H1 (cell line): Measurements from ENCODE around the gene NPAS4. TPM values are rescaled to one million over a fixed set of nuclear protein-coding genes. Genes with fewer than 3 reads are reported as not detected.

Source experiments
- CTCF ChIA-PET: fragments of 300-600 bp; sonication (Branson Sonifier 250); formaldehyde crosslinking; loops from one replicate; lab custom pipeline; 2021; ENCODE audit not compliant: partially characterized antibody; lab: Charles Lee
- POLR2A ChIA-PET: fragments of 300-600 bp; sonication (Branson Sonifier 250); formaldehyde crosslinking; loops from one replicate; lab custom pipeline; 2021; ENCODE audit warnings: inconsistent platforms; ENCODE audit not compliant: partially characterized antibody; lab: Charles Lee
- DNase-seq, 2 experiments: peaks; one replicate each; pipeline versions ENCODE4 v3.0.0 to v3.0.0-alpha.2; 2010 to 2022; ENCODE audit warnings: low spot score in 2 of 2, low read depth in 1 of 2, mixed read lengths in 1 of 2
- FAIRE-seq: peaks from 2 replicates; lab custom pipeline; 2011; peaks lifted over from hg19 to GRCh38; lab: Jason Lieb, UNC
- H2AFZ ChIP-seq: 2 replicates; pipeline ENCODE4 v1.8.1; 2012; ENCODE audit warnings: low read length, inconsistent platforms
- H2AK5ac ChIP-seq: 2 replicates; pipeline ENCODE4 v1.6.1; 2013; ENCODE audit warnings: low read depth, low read length
- H2BK120ac ChIP-seq: replicated peaks from 2 replicates; pipeline ENCODE3; 2013; ENCODE audit warnings: low read depth, low read length, inconsistent platforms
- H2BK12ac ChIP-seq: 2 replicates; pipeline ENCODE4 v1.6.1; 2013; ENCODE audit warnings: low read depth, low read length
- H2BK15ac ChIP-seq: 2 replicates; pipeline ENCODE4 v1.6.1; 2013; ENCODE audit warnings: low read length
- H2BK20ac ChIP-seq: 2 replicates; pipeline ENCODE4 v1.6.1; 2013; ENCODE audit warnings: low read length
- H2BK5ac ChIP-seq: 2 replicates; pipeline ENCODE4 v1.6.1; 2013; ENCODE audit warnings: low read depth, low read length
- H3K14ac ChIP-seq: 2 replicates; pipeline ENCODE4 v1.6.1; 2013; ENCODE audit warnings: inconsistent platforms; ENCODE audit not compliant: insufficient read length
- H3K18ac ChIP-seq: 2 replicates; pipeline ENCODE4 v1.6.1; 2013; ENCODE audit warnings: low read length; ENCODE audit errors: extremely low read depth
- H3K23ac ChIP-seq: 2 replicates; pipeline ENCODE4 v1.6.1; 2013; ENCODE audit warnings: inconsistent platforms; ENCODE audit not compliant: insufficient read length
- H3K23me2 ChIP-seq: 2 replicates; pipeline ENCODE4 v1.6.1; 2013; ENCODE audit warnings: low read depth, low read length
- H3K27ac ChIP-seq: 2 replicates; pipeline ENCODE4 v1.6.1; 2011; ENCODE audit warnings: low read depth, low read length, inconsistent platforms
- H3K27me3 ChIP-seq, 4 experiments: replicated peaks in 1 of 4; 1 replicate in 1 of 4; 2 replicates in 3 of 4; pipeline versions ENCODE4 v1.6.1 to v1.8.1; 2011 to 2013; ENCODE audit warnings: low read length in 3 of 4, mild to moderate bottlenecking in 3 of 4, inconsistent platforms in 2 of 4, mixed read lengths in 2 of 4, moderate library complexity in 1 of 4; ENCODE audit not compliant: control insufficient read depth in 3 of 4, insufficient read depth in 3 of 4; ENCODE audit errors: extremely low read depth in 1 of 4
- H3K36me3 ChIP-seq, 4 experiments: 2 replicates each; pipeline versions ENCODE4 v1.6.1 to v1.8.1; 2011 to 2013; ENCODE audit warnings: mild to moderate bottlenecking in 4 of 4, low read length in 3 of 4, moderate library complexity in 2 of 4, control low read depth in 1 of 4, inconsistent platforms in 1 of 4; ENCODE audit not compliant: insufficient read depth in 4 of 4, control insufficient read depth in 2 of 4
- H3K4ac ChIP-seq: replicated peaks from 2 replicates; pipeline ENCODE3; 2013; ENCODE audit warnings: low read length, low read depth, mixed read lengths, inconsistent platforms; ENCODE audit not compliant: insufficient read length
- H3K4me1 ChIP-seq, 4 experiments: replicated peaks in 1 of 4; 1 replicate in 1 of 4; 2 replicates in 3 of 4; pipeline versions ENCODE4 v1.6.1 to v1.8.1; 2011 to 2013; ENCODE audit warnings: low read length in 3 of 4, inconsistent platforms in 2 of 4, mixed read lengths in 1 of 4; ENCODE audit not compliant: insufficient read depth in 4 of 4, control insufficient read depth in 3 of 4
- H3K4me2 ChIP-seq, 2 experiments: 2 replicates each; pipeline versions ENCODE4 v1.6.1 to v1.8.1; 2011 to 2013; ENCODE audit warnings: low read depth in 2 of 2, low read length in 2 of 2, control low read depth in 1 of 2, inconsistent platforms in 1 of 2, mild to moderate bottlenecking in 1 of 2; ENCODE audit not compliant: insufficient read depth in 1 of 2
- H3K4me3 ChIP-seq, 4 experiments: fragments of 200-600, 300-600 bp in 1 of 4; sonication (generic), shearing (Covaris generic), sonication (Bioruptor Twin) in 1 of 4; 2 replicates each; pipeline versions ENCODE4 v1.5.1 to v1.8.1; 2011 to 2016; ENCODE audit warnings: low read length in 4 of 4, low read depth in 3 of 4, control low read depth in 2 of 4, inconsistent platforms in 2 of 4, mild to moderate bottlenecking in 2 of 4, mixed read lengths in 1 of 4, moderate library complexity in 1 of 4; ENCODE audit not compliant: insufficient read depth in 2 of 4; ENCODE audit errors: extremely low read depth in 1 of 4
- H3K56ac ChIP-seq: replicated peaks from 2 replicates; pipeline ENCODE3; 2013; ENCODE audit warnings: low read depth, mild to moderate bottlenecking, mixed read lengths, low read length, inconsistent platforms; ENCODE audit not compliant: insufficient read length
- H3K79me1 ChIP-seq: 2 replicates; pipeline ENCODE4 v1.6.1; 2013; ENCODE audit warnings: low read depth, low read length, control low read depth
- H3K79me2 ChIP-seq, 2 experiments: 2 replicates each; pipeline versions ENCODE4 v1.6.1 to v1.8.1; 2012 to 2013; ENCODE audit warnings: low read length in 2 of 2, mild to moderate bottlenecking in 2 of 2, inconsistent platforms in 1 of 2; ENCODE audit not compliant: insufficient read depth in 2 of 2, control insufficient read depth in 1 of 2
- H3K9ac ChIP-seq, 4 experiments: replicated peaks in 1 of 4; 1 replicate in 1 of 4; 2 replicates in 3 of 4; pipeline versions ENCODE4 v1.6.1 to v1.8.1; 2011 to 2013; ENCODE audit warnings: low read depth in 3 of 4, low read length in 3 of 4, control low read depth in 2 of 4, mild to moderate bottlenecking in 2 of 4, moderate library complexity in 2 of 4, inconsistent platforms in 1 of 4; ENCODE audit errors: extremely low read depth in 1 of 4
- H3K9me3 ChIP-seq, 2 experiments: 2 replicates each; pipeline versions ENCODE4 v1.6.1 to v1.8.1; 2012 to 2013; ENCODE audit warnings: mild to moderate bottlenecking in 2 of 2, moderate library complexity in 2 of 2, control low read depth in 1 of 2, inconsistent platforms in 1 of 2, low read depth in 1 of 2, low read length in 1 of 2, mixed read lengths in 1 of 2; ENCODE audit not compliant: insufficient read depth in 2 of 2
- H4K20me1 ChIP-seq, 2 experiments: replicated peaks in 1 of 2; 2 replicates each; pipeline versions ENCODE3 to v1.8.1; 2011 to 2013; ENCODE audit warnings: inconsistent platforms in 2 of 2, low read length in 2 of 2, mild to moderate bottlenecking in 1 of 2; ENCODE audit not compliant: insufficient read depth in 2 of 2, control insufficient read depth in 1 of 2
- H4K5ac ChIP-seq: 2 replicates; pipeline ENCODE4 v1.6.1; 2013; ENCODE audit warnings: low read length, low read depth, mixed read lengths, inconsistent platforms; ENCODE audit not compliant: insufficient read length
- H4K8ac ChIP-seq: 2 replicates; pipeline ENCODE4 v1.8.0; 2013; ENCODE audit warnings: mild to moderate bottlenecking, moderate library complexity, low read length, inconsistent platforms; ENCODE audit not compliant: insufficient read depth; ENCODE audit errors: extremely low read depth
- H4K91ac ChIP-seq: replicated peaks from 2 replicates; pipeline ENCODE3; 2013; ENCODE audit warnings: low read length, mixed read lengths, inconsistent platforms; ENCODE audit not compliant: insufficient read length
- NRF1 ChIP-seq: IDR thresholded peaks from 2 replicates; pipeline ENCODE4 v1.6.1; 2011; ENCODE audit warnings: mild to moderate bottlenecking, low read depth, low read length, improper control_type of control experiment
- SP1 ChIP-seq: IDR thresholded peaks from 2 replicates; pipeline ENCODE4 v1.6.1; 2011; ENCODE audit warnings: low read depth, low read length
- USF2 ChIP-seq: IDR thresholded peaks from 2 replicates; pipeline ENCODE4 v1.6.1; 2011; ENCODE audit warnings: low read length, improper control_type of control experiment
- WGBS, 2 experiments: shearing (Covaris generic) in 1 of 2; methylation state at CpG; one replicate each; pipeline versions ENCODE4 v1.1.6 to v1.1.7; 2013 to 2015; ENCODE audit warnings: low lambda C conversion rate in 2 of 2, mixed read lengths in 2 of 2, inconsistent platforms in 1 of 2, low coverage in 1 of 2, missing lambda C conversion rate in 1 of 2; ENCODE audit not compliant: insufficient replicate concordance in 2 of 2, insufficient coverage in 1 of 2, insufficient read length in 1 of 2; ENCODE audit errors: extremely low coverage in 1 of 2, missing lambda C conversion rate in 1 of 2; 5-methylcytosine and 5-hydroxymethylcytosine counted together
- polyA plus RNA-seq, 7 experiments: library from polyadenylated mRNA; depleted of rRNA in 3 of 7; stranded (reverse) in 5 of 7; unstranded in 2 of 7; fragments of >200 nt in 5 of 7; fragments of 200-250 nt in 2 of 7; gene quantifications; 1 replicate in 5 of 7; 2 replicates in 1 of 7; 4 replicates in 1 of 7; pipeline versions ENCODE4 v1.2.1 to v1.2.3, GENCODE V29; 2011 to 2013; ENCODE audit warnings: missing spikeins in 2 of 7, mixed read lengths in 2 of 7
- total RNA-seq: library from RNA; stranded (reverse); fragmentation: NEBNext Ultra II Directional; extraction: Animal tissue kit (Norgen Biotek cat#: 25700); gene quantifications from 2 replicates; pipeline ENCODE4 v1.2.1, GENCODE V29; 2021

NPAS4 gene
- total and polyA plus RNA-seq, 2 of the 8 experiments (the other 6 are each of a cell fraction or from before 2014, with no cell fraction given) = 0.73 to 0.99 TPM

- peak within 1 kb of the TSS; percentile 98 for H3K27ac ChIP-seq
- no peak within 1 kb of the TSS for H3K14ac ChIP-seq
- FAIRE-seq = peak; percentile 98
- peak within 1 kb of the TSS; percentile 53 for H3K18ac ChIP-seq
- H2BK5ac ChIP-seq = peak within 1 kb of the TSS; percentile 95
- peak within 1 kb of the TSS; percentile 76 to 97 (median 92) for H3K9ac ChIP-seq
- peak within 1 kb of the TSS; percentile 75 for H4K5ac ChIP-seq
- peaks cover 0 to 5% (median 2%) of the 10 kb centered on the region in 4 experiments; a peak in 2 of 7 replicates for H3K4me1 ChIP-seq
- H3K36me3 ChIP-seq = peaks cover 9 to 23% (median 16%) of the 10 kb centered on the region in 4 experiments; a peak in 7 of 8 replicates
- peaks cover 10 to 14% of the 10 kb centered on the region in 2 experiments for H3K9me3 ChIP-seq
- H4K8ac ChIP-seq = peak within 1 kb of the TSS; percentile 92; the same call in 1 of the 2 replicates
- peak; percentile 84 to 94 for DNase-seq
- H4K91ac ChIP-seq = peak within 1 kb of the TSS; percentile 80
- H3K79me2 ChIP-seq = peaks cover 0 to 7% of the 10 kb centered on the region in 2 experiments; a peak in 2 of 4 replicates
- H2BK15ac ChIP-seq = peak within 1 kb of the TSS; percentile 82
- H2BK120ac ChIP-seq = peak within 1 kb of the TSS; percentile 55
- ChIA-PET CTCF (interaction anchor here (0.6 to 13.7 kb wide), 39 partner anchors 9 to 410 kb away, joined by 3 to 259 read pairs (median 4); partner anchors contain the start of genes DPP3, NPAS4, PELI3 and RBM4B), POLR2A (interaction anchor here (0.8 to 2.3 kb wide), 25 partner anchors 8 to 906 kb away, joined by 3 to 16 read pairs (median 4); partner anchors contain the start of genes DPP3, NPAS4, PELI3 and RBM14)
- no peak within 1 kb of the TSS for H2AK5ac ChIP-seq
- H3K23ac ChIP-seq = no peak within 1 kb of the TSS
- H2AFZ ChIP-seq = peak within 1 kb of the TSS; percentile 100
- 9% methylated on average over 45 of the region's 45 CpGs; no CpG with 5 or more reads in 1 of the 2 experiments for WGBS, 2 experiments
- no peaks in the 10 kb centered on the region for H3K27me3 ChIP-seq
- peaks cover 2% of the 10 kb centered on the region; the same call in 1 of the 2 replicates for H3K23me2 ChIP-seq
- peak within 1 kb of the TSS; percentile 23; the same call in 1 of the 2 replicates for H2BK20ac ChIP-seq
- peak within 1 kb of the TSS; percentile 80; the same call in 1 of the 2 replicates for H2BK12ac ChIP-seq
- H3K4me2 ChIP-seq = peak within 1 kb of the TSS; percentile 77 to 86
- H3K4me3 ChIP-seq = peak within 1 kb of the TSS; percentile 85 to 98 (median 88)
- peaks cover 0 to 1% of the 10 kb centered on the region in 2 experiments for H4K20me1 ChIP-seq
- H3K56ac ChIP-seq = peak within 1 kb of the TSS; percentile 56
- peaks cover 3% of the 10 kb centered on the region; the same call in 1 of the 2 replicates for H3K79me1 ChIP-seq
- H3K4ac ChIP-seq = peak within 1 kb of the TSS; percentile 58
- no peak for TF ChIP-seq NRF1
- TF ChIP-seq USF2 = no peak
- peak; percentile 82; the same call in 1 of the 2 replicates for TF ChIP-seq SP1
Observed at GRCh38 chr11:66438504-66439466, 17.9 kb downstream of the NPAS4 start, which contains the start of gene MRPL11. TSS of gene MRPL11 (minus strand) at chr11:66438848. CDS start at chr11:66438754, 94 bp downstream.
